GM18526 (cell line): Measurements from ENCODE around the gene PTRH2.

Experiments
- POLR2A ChIP-seq: IDR thresholded peaks from 3 replicates; pipeline ENCODE4 v1.6.1; 2011; ENCODE audit not compliant: insufficient read length; ENCODE audit errors: extremely low read depth

The PTRH2 gene

GRCh38 chr17:59693582-59693981, 13.6 kb downstream of the PTRH2 start:
- no peak for TF ChIP-seq POLR2A

- no peak for TF ChIP-seq POLR2A
Observed at GRCh38 chr17:59688496-59688895, 18.7 kb downstream of the PTRH2 start.

DNA sequence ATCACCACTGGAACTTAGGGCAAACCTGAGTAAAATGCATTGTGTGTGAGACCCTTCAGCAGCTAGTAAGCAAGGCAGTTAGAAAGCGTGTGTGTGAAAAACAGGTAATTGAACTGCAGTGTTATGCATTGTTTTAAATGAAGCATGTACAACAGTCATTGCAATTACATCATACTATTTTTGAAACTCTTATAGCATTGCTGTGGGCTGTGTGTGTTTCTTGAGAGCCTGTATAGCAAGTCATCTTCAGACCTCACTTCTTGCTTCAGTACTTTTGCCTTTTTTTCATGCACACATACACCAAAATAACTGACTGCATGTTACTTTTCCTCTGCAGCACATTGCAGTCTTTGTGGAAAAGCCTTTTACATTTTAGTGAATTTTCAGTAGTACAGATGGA, 19.2 kb downstream of the PTRH2 start:
- TF ChIP-seq POLR2A = no peak

- TF ChIP-seq POLR2A = no peak
Observed at GRCh38 chr17:59684967-59685366, 22.3 kb downstream of the PTRH2 start.

DNA sequence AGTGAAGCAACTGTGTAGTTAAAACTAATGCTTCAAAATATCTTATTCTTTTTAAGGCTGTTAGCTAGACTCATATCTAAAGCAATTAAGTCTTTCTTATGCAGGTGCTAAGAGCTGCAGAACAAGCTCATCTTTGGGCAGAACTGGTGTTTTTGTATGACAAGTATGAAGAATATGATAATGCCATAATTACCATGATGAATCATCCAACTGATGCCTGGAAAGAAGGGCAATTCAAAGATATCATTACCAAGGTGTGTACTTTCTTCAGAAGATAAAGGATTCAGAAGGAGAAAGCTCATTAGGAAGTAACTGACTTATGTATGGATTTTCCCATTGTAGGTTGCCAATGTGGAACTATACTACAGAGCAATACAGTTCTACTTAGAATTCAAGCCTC, 23.9 kb downstream of the PTRH2 start:
- no peak for TF ChIP-seq POLR2A

- TF ChIP-seq POLR2A = no peak
Observed at GRCh38 chr17:59680314-59680713, 26.9 kb downstream of the PTRH2 start.

DNA sequence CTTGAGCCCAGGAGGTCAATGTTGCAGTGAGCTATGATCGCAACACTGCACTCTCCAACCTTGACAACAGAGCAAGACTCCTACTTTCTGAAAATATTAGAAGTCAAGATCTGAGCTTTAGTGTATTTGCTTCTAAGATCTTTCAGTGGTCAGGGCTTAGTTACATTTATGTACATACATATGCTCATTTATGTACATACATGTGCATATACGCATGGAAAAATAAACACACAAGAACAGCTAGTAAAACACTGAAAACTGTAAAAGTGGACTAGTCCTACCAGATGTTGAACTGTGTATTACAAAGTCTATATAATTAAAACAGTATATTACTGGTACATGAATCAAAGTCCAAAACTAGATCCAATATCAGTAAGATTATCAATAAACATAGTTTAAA, 28.3 kb downstream of the PTRH2 start:
- no peak for TF ChIP-seq POLR2A

GRCh38 chr17:59676716-59677115, 30.5 kb downstream of the PTRH2 start:
- TF ChIP-seq POLR2A = no peak

GRCh38 chr17:59675231-59675630, 32.0 kb downstream of the PTRH2 start:
- TF ChIP-seq POLR2A = no peak

- TF ChIP-seq POLR2A = no peak
Observed at GRCh38 chr17:59671386-59671785, 35.8 kb downstream of the PTRH2 start.

GRCh38 chr17:59669944-59670343, 37.3 kb downstream of the PTRH2 start:
- TF ChIP-seq POLR2A = no peak

GRCh38 chr17:59669411-59669810, 37.8 kb downstream of the PTRH2 start:
- no peak for TF ChIP-seq POLR2A

GRCh38 chr17:59668816-59669215, 38.4 kb downstream of the PTRH2 start:
- no peak for TF ChIP-seq POLR2A

DNA sequence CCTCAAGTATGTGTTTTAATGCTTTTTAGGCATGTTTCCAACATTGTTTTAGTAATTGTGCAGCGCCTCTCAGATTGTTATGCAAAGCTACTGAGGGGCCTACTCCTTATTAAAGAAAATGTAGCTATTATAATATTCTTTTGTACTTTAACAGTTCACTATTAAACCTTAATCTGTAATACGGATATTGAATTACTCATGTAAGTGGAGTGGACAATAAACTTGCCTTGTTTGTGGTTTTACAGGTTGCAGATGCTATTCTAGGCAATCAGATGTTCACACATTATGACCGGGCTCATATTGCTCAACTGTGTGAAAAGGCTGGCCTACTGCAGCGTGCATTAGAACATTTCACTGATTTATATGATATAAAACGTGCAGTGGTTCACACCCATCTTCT, 41.0 kb downstream of the PTRH2 start:
- TF ChIP-seq POLR2A = no peak

DNA sequence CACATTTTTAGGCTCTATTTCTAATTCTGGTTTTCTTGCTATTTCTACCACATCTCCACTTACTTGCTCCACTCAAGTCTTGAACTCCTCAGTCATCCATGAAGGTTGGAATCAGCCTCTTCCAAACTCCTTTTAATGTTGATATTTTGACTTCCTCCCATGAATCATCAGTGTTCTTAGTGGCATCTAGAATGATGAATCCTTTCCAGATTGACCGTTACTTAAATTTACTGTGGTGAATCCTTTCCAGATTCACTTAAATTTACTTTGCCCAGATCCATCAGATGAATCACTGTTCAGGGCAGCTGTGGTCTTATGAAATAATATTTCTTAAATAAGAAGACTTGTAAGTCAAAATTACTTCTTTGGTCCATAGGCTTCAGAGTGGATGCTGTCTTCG, 55.1 kb downstream of the PTRH2 start:
- no peak for TF ChIP-seq POLR2A

DNA sequence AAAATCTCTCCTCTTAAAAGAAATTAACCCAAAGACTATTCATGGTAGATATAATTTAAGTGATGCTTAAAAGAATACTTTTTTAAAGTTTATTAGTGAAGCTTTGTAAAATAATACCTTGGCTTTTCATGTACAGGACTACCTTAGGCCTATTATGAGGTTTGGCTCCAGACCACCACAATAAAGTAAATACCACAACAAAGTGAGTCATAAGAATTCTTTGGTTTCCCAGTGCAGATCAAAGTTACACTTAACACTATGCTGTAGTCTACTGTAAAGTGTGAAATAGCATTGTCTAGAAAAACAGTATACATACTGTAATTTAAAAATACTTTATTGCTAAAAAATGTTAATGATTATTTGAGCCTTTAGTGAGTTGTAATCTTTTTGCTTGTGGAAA, 55.9 kb downstream of the PTRH2 start:
- no peak for TF ChIP-seq POLR2A

- TF ChIP-seq POLR2A = no peak
Observed at GRCh38 chr17:59650642-59651041, 56.6 kb downstream of the PTRH2 start.

DNA sequence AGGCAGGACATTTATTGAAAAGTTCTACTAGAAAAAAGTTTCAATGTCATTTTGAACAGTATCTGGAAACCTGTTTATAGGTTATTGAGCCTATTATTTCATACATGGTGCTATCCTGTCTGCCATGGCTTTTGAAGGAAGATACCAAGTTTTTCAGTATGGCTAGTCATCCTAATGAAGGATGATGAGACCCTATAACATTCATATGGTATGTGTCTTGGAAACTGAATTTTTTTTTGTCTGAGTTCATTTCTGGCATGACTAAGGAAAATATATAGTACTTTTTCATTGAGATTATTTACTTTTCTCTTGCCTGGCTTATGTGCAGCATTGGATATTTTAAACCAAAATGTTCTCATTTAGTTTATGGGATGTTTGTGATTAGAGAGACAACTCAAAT, 57.3 kb downstream of the PTRH2 start:
- TF ChIP-seq POLR2A = no peak
